ENCODE data around the gene ZNF787. TPM values are rescaled to one million over a fixed set of nuclear protein-coding genes. Genes with fewer than 3 reads are reported as not detected.

ZNF787 gene
- total RNA-seq, 1 experiment from 2014 or later: 68.6 TPM

GRCh38 chr19:56113074-56113632, 7.9 kb downstream of the ZNF787 start:
- H3K4me3 Mint-ChIP-seq (ENCODE audit: unreplicated experiment): no peak overlapping the region
- H3K4me1 Mint-ChIP-seq (ENCODE audit: insufficient read depth, unreplicated experiment): peaks cover 20% of the 10 kb centered on the region
- H3K9me3 Mint-ChIP-seq (ENCODE audit: unreplicated experiment): no peaks in the 10 kb centered on the region
- H3K36me3 Mint-ChIP-seq (ENCODE audit: insufficient read depth, unreplicated experiment): peaks cover 11% of the 10 kb centered on the region
- ChIA-PET POLR2A (no interaction called here), CTCF (no interaction called here)
- TF ChIP-seq CTCF (IDR thresholded peaks at IDR 0.05; ENCODE audit: unreplicated experiment): no peak
- no peak overlapping the region for H3K27ac Mint-ChIP-seq (ENCODE audit: low read depth, unreplicated experiment)
- H3K27me3 Mint-ChIP-seq (ENCODE audit: insufficient read depth, unreplicated experiment): no peaks in the 10 kb centered on the region
- DNase-seq (ENCODE audit: unreplicated experiment): no peak
- intact Hi-C loops (cut with micrococcal nuclease): no loop called here
- no TSS peak for BruUV-seq (replicated peaks)

GRCh38 chr19:56112313-56112709, 8.8 kb downstream of the ZNF787 start:
- DNase-seq (ENCODE audit: unreplicated experiment): no peak
- POLR2A ChIA-PET: no interaction called here
- no TSS peak for BruUV-seq (replicated peaks)
- H3K9me3 Mint-ChIP-seq (ENCODE audit: unreplicated experiment): no peaks in the 10 kb centered on the region
- no peak overlapping the region for H3K27ac Mint-ChIP-seq (ENCODE audit: low read depth, unreplicated experiment)
- H3K27me3 Mint-ChIP-seq (ENCODE audit: insufficient read depth, unreplicated experiment): no peaks in the 10 kb centered on the region
- CTCF ChIA-PET: no interaction called here
- intact Hi-C loops (cut with micrococcal nuclease): no loop called here
- H3K36me3 Mint-ChIP-seq (ENCODE audit: insufficient read depth, unreplicated experiment): peaks cover 11% of the 10 kb centered on the region
- no peak overlapping the region for H3K4me3 Mint-ChIP-seq (ENCODE audit: unreplicated experiment)
- TF ChIP-seq CTCF (IDR thresholded peaks at IDR 0.05; ENCODE audit: unreplicated experiment): no peak
- H3K4me1 Mint-ChIP-seq (ENCODE audit: insufficient read depth, unreplicated experiment): peaks cover 20% of the 10 kb centered on the region

GRCh38 chr19:56111601-56112312, 9.3 kb downstream of the ZNF787 start:
- TF ChIP-seq CTCF (IDR thresholded peaks at IDR 0.05; ENCODE audit: unreplicated experiment): no peak
- no peaks in the 10 kb centered on the region for H3K27me3 Mint-ChIP-seq (ENCODE audit: insufficient read depth, unreplicated experiment)
- H3K4me1 Mint-ChIP-seq (ENCODE audit: insufficient read depth, unreplicated experiment): peaks cover 18% of the 10 kb centered on the region
- ChIA-PET POLR2A (no interaction called here), CTCF (interaction anchor here (0.6 kb wide), 1 partner anchor 17 kb away, joined by 3 read pairs; no protein-coding TSS in a partner anchor)
- no peak overlapping the region for H3K27ac Mint-ChIP-seq (ENCODE audit: low read depth, unreplicated experiment)
- no peaks in the 10 kb centered on the region for H3K9me3 Mint-ChIP-seq (ENCODE audit: unreplicated experiment)
- no TSS peak for BruUV-seq (replicated peaks)
- peaks cover 11% of the 10 kb centered on the region for H3K36me3 Mint-ChIP-seq (ENCODE audit: insufficient read depth, unreplicated experiment)
- intact Hi-C loops (cut with micrococcal nuclease): no loop called here
- no peak overlapping the region for H3K4me3 Mint-ChIP-seq (ENCODE audit: unreplicated experiment)
- DNase-seq (ENCODE audit: unreplicated experiment): no peak

GRCh38 chr19:56110515-56111448, 10.3 kb downstream of the ZNF787 start:
- H3K27me3 Mint-ChIP-seq (ENCODE audit: insufficient read depth, unreplicated experiment): no peaks in the 10 kb centered on the region
- no TSS peak for BruUV-seq (replicated peaks)
- POLR2A ChIA-PET: no interaction called here
- H3K9me3 Mint-ChIP-seq (ENCODE audit: unreplicated experiment): no peaks in the 10 kb centered on the region
- CTCF ChIA-PET: interaction anchor here (0.6 kb wide), 1 partner anchor 16 kb away, joined by 3 read pairs; no protein-coding TSS in a partner anchor
- intact Hi-C loops (cut with micrococcal nuclease): no loop called here
- peaks cover 16% of the 10 kb centered on the region for H3K36me3 Mint-ChIP-seq (ENCODE audit: insufficient read depth, unreplicated experiment)
- TF ChIP-seq CTCF (IDR thresholded peaks at IDR 0.05; ENCODE audit: unreplicated experiment): no peak
- no peak for DNase-seq (ENCODE audit: unreplicated experiment)
- H3K4me3 Mint-ChIP-seq (ENCODE audit: unreplicated experiment): no peak overlapping the region
- no peak overlapping the region for H3K27ac Mint-ChIP-seq (ENCODE audit: low read depth, unreplicated experiment)
- peaks cover 19% of the 10 kb centered on the region for H3K4me1 Mint-ChIP-seq (ENCODE audit: insufficient read depth, unreplicated experiment)

Measured in MCF 10A (cell line).